ENCODE measurements around the gene SESTD1.

Gene SESTD1

GRCh38 chr2:179193759-179194394, 70.8 kb downstream of the SESTD1 start:
- no peak for ATAC-seq

GRCh38 chr2:179191110-179191509, 73.5 kb downstream of the SESTD1 start:
- Mint-ChIP-seq H3K9me3 (peaks cover 17% of the 10 kb centered on the region), H3K36me3 (peaks cover 78% of the 10 kb centered on the region), H3K27ac (no peak overlapping the region), H3K4me1 (peaks cover 59% of the 10 kb centered on the region), H3K4me3 (no peak overlapping the region), H3K27me3 (no peaks in the 10 kb centered on the region)
- ATAC-seq: no peak

More at GRCh38 chr2:179193759-179194394, 70.8 kb downstream of the SESTD1 start:
- no peaks in the 10 kb centered on the region for H3K27me3 Mint-ChIP-seq
- no peak overlapping the region for H3K4me3 Mint-ChIP-seq
- H3K36me3 Mint-ChIP-seq: peaks cover 60% of the 10 kb centered on the region
- H3K9me3 Mint-ChIP-seq: peaks cover 19% of the 10 kb centered on the region
- no peak overlapping the region for H3K27ac Mint-ChIP-seq
- peaks cover 37% of the 10 kb centered on the region for H3K4me1 Mint-ChIP-seq

GRCh38 chr2:179186126-179186525, 78.5 kb downstream of the SESTD1 start:
- peaks cover 60% of the 10 kb centered on the region for H3K36me3 Mint-ChIP-seq
- no peak overlapping the region for H3K4me3 Mint-ChIP-seq
- H3K4me1 Mint-ChIP-seq: peaks cover 34% of the 10 kb centered on the region
- ATAC-seq: no peak
- peaks cover 14% of the 10 kb centered on the region for H3K9me3 Mint-ChIP-seq
- H3K27ac Mint-ChIP-seq: no peak overlapping the region
- no peaks in the 10 kb centered on the region for H3K27me3 Mint-ChIP-seq

GRCh38 chr2:179184610-179185009, 80.0 kb downstream of the SESTD1 start:
- peaks cover 40% of the 10 kb centered on the region for H3K4me1 Mint-ChIP-seq

GRCh38 chr2:179181002-179181401, 83.6 kb downstream of the SESTD1 start:
- no peak for ATAC-seq
- H3K36me3 Mint-ChIP-seq: peaks cover 40% of the 10 kb centered on the region
- peaks cover 10% of the 10 kb centered on the region for H3K4me1 Mint-ChIP-seq
- no peaks in the 10 kb centered on the region for H3K27me3 Mint-ChIP-seq
- no peak overlapping the region for H3K4me3 Mint-ChIP-seq
- H3K27ac Mint-ChIP-seq: no peak overlapping the region
- peaks cover 3% of the 10 kb centered on the region for H3K9me3 Mint-ChIP-seq

More at GRCh38 chr2:179184610-179185009, 80.0 kb downstream of the SESTD1 start:
- H3K36me3 Mint-ChIP-seq: peaks cover 59% of the 10 kb centered on the region
- H3K27me3 Mint-ChIP-seq: no peaks in the 10 kb centered on the region
- no peak overlapping the region for H3K27ac Mint-ChIP-seq
- peaks cover 14% of the 10 kb centered on the region for H3K9me3 Mint-ChIP-seq
- ATAC-seq: no peak
- no peak overlapping the region for H3K4me3 Mint-ChIP-seq

GRCh38 chr2:179180242-179180641, 84.4 kb downstream of the SESTD1 start:
- H3K27me3 Mint-ChIP-seq: no peaks in the 10 kb centered on the region

GRCh38 chr2:179179719-179180118, 84.9 kb downstream of the SESTD1 start:
- ATAC-seq: no peak
- no peaks in the 10 kb centered on the region for H3K27me3 Mint-ChIP-seq
- peaks cover 10% of the 10 kb centered on the region for H3K4me1 Mint-ChIP-seq
- H3K27ac Mint-ChIP-seq: no peak overlapping the region
- H3K4me3 Mint-ChIP-seq: no peak overlapping the region
- peaks cover 3% of the 10 kb centered on the region for H3K9me3 Mint-ChIP-seq
- peaks cover 51% of the 10 kb centered on the region for H3K36me3 Mint-ChIP-seq

More at GRCh38 chr2:179180242-179180641, 84.4 kb downstream of the SESTD1 start:
- Mint-ChIP-seq H3K36me3 (peaks cover 46% of the 10 kb centered on the region), H3K4me1 (peaks cover 10% of the 10 kb centered on the region), H3K27ac (no peak overlapping the region), H3K4me3 (no peak overlapping the region), H3K9me3 (peaks cover 3% of the 10 kb centered on the region)
- ATAC-seq: no peak

GRCh38 chr2:179177694-179178093, 86.9 kb downstream of the SESTD1 start:
- H3K36me3 Mint-ChIP-seq: peaks cover 47% of the 10 kb centered on the region
- H3K9me3 Mint-ChIP-seq: peaks cover 3% of the 10 kb centered on the region
- no peaks in the 10 kb centered on the region for H3K27me3 Mint-ChIP-seq
- no peak for ATAC-seq
- H3K27ac Mint-ChIP-seq: no peak overlapping the region
- H3K4me3 Mint-ChIP-seq: no peak overlapping the region
- H3K4me1 Mint-ChIP-seq: peaks cover 10% of the 10 kb centered on the region

- Mint-ChIP-seq H3K4me1 (peaks cover 21% of the 10 kb centered on the region), H3K4me3 (no peak overlapping the region), H3K36me3 (peaks cover 39% of the 10 kb centered on the region), H3K27me3 (no peaks in the 10 kb centered on the region), H3K27ac (no peak overlapping the region), H3K9me3 (no peaks in the 10 kb centered on the region)
- ATAC-seq: no peak
Measured at GRCh38 chr2:179174240-179174639, 90.4 kb downstream of the SESTD1 start.

GRCh38 chr2:179172894-179173293, 91.7 kb downstream of the SESTD1 start:
- no peak overlapping the region for H3K4me3 Mint-ChIP-seq

GRCh38 chr2:179171371-179171770, 93.3 kb downstream of the SESTD1 start:
- Mint-ChIP-seq H3K27ac (no peak overlapping the region), H3K9me3 (peaks cover 7% of the 10 kb centered on the region), H3K4me3 (no peak overlapping the region), H3K4me1 (peaks cover 21% of the 10 kb centered on the region), H3K27me3 (no peaks in the 10 kb centered on the region), H3K36me3 (peaks cover 43% of the 10 kb centered on the region)
- ATAC-seq: no peak

More at GRCh38 chr2:179172894-179173293, 91.7 kb downstream of the SESTD1 start:
- H3K27me3 Mint-ChIP-seq: no peaks in the 10 kb centered on the region
- ATAC-seq: no peak
- H3K36me3 Mint-ChIP-seq: peaks cover 35% of the 10 kb centered on the region
- H3K9me3 Mint-ChIP-seq: no peaks in the 10 kb centered on the region
- peaks cover 21% of the 10 kb centered on the region for H3K4me1 Mint-ChIP-seq
- no peak overlapping the region for H3K27ac Mint-ChIP-seq

GRCh38 chr2:179170901-179171300, 93.7 kb downstream of the SESTD1 start:
- H3K27me3 Mint-ChIP-seq: no peaks in the 10 kb centered on the region
- H3K9me3 Mint-ChIP-seq: peaks cover 7% of the 10 kb centered on the region
- peaks cover 48% of the 10 kb centered on the region for H3K36me3 Mint-ChIP-seq
- no peak overlapping the region for H3K4me3 Mint-ChIP-seq
- H3K27ac Mint-ChIP-seq: no peak overlapping the region
- ATAC-seq: no peak
- H3K4me1 Mint-ChIP-seq: peaks cover 21% of the 10 kb centered on the region

GRCh38 chr2:179165356-179166000, 99.2 kb downstream of the SESTD1 start:
- ATAC-seq: no peak
- Mint-ChIP-seq H3K27me3 (no peaks in the 10 kb centered on the region), H3K4me3 (no peak overlapping the region), H3K27ac (no peak overlapping the region), H3K9me3 (peaks cover 7% of the 10 kb centered on the region), H3K36me3 (peaks cover 58% of the 10 kb centered on the region), H3K4me1 (peaks cover 8% of the 10 kb centered on the region)

- Mint-ChIP-seq H3K9me3 (no peaks in the 10 kb centered on the region), H3K36me3 (no peaks in the 10 kb centered on the region), H3K27ac (no peak overlapping the region), H3K4me3 (no peak overlapping the region), H3K4me1 (no peaks in the 10 kb centered on the region), H3K27me3 (no peaks in the 10 kb centered on the region)
- no peak for ATAC-seq
Measured at GRCh38 chr2:179141206-179141605, 123.4 kb downstream of the SESTD1 start.

- ATAC-seq: no peak
- Mint-ChIP-seq H3K9me3 (no peaks in the 10 kb centered on the region), H3K4me1 (no peaks in the 10 kb centered on the region), H3K4me3 (no peak overlapping the region), H3K27ac (no peak overlapping the region), H3K36me3 (no peaks in the 10 kb centered on the region), H3K27me3 (no peaks in the 10 kb centered on the region)
Measured at GRCh38 chr2:179140571-179140970, 124.1 kb downstream of the SESTD1 start.

GRCh38 chr2:179139506-179139905, 125.1 kb downstream of the SESTD1 start:
- Mint-ChIP-seq H3K27me3 (no peaks in the 10 kb centered on the region), H3K36me3 (no peaks in the 10 kb centered on the region), H3K9me3 (no peaks in the 10 kb centered on the region), H3K4me1 (no peaks in the 10 kb centered on the region), H3K4me3 (no peak overlapping the region), H3K27ac (no peak overlapping the region)
- no peak for ATAC-seq

All from stimulated activated memory B cell treated with anti-CD40 and anti-IgM and Interleukin-4, amounts not matched to agents 10 μg/mL and 1 μg/mL and 100 μg/mL, for 72 hours (primary cell).